Measurements from ENCODE around the gene AGPAT3. TPM values are rescaled to one million over a fixed set of nuclear protein-coding genes. Genes with fewer than 3 reads are reported as not detected.
"Not testable (repeated sequence)": the region's sequence is repeated elsewhere in the genome, so short reads cannot be mapped to it uniquely, and the experiment has no call there.

AGPAT3 gene
- total RNA-seq, 1 experiment from 2014 or later: 24.0 TPM

DNA sequence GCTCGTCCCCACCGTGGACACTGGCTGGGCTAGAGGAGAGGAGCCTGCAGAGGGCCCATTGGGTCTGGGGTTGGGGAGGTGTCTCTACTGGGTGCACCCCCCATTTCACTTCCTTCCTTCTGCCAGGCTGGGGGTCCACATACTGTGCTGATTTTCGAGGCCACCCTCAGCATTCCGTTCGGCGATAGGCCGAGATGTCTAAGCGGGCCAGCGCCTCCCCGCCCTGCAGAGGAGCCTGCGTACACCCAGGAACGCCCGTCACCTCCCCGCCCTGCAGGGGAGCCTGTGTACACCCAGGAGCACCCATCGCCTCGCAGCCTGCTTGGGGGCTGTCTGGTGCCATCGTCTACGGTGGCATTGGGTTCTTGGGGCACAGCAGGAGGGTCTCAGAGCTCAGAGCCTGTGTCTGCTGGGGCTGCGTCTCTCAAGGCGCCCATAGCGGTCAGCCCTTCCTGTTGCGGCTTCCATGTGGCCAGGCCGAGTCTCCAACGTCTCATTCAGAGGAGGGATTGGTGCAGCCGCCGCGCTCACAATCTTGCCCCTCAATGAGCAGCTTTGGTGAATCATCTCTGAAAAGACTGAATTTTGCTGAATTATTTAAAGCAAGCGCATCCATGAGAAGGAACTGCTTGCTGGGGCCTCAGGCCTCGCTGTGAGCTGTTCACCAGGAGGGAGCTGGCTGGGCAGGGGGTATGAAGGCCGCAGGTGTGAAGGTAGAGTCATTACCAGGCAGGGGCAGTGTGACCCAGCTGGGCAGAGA, 30.7 kb upstream of the AGPAT3 start:
- DNase-seq (ENCODE audit: low read depth): no peak

DNA sequence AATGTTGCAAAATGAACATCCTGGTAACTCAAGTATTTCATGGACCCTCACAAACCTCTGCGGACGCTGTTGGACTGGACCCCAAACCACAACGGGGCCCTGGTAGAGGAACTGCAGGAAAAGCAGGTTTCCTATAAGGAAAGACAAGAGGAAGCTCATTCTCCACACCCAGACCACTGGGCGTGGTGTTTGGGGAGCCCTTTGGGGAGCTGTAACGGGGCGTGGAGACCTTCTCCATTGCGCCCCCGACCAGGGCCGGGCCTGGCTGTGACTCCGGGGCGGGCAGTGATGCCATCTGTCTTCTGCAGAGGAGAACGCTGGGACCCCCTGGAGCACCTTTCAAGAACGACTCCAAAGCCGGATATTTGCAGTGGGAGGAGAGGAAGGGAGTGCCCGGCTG, 30.0 kb upstream of the AGPAT3 start:
- DNase-seq (ENCODE audit: low read depth): no peak

DNA sequence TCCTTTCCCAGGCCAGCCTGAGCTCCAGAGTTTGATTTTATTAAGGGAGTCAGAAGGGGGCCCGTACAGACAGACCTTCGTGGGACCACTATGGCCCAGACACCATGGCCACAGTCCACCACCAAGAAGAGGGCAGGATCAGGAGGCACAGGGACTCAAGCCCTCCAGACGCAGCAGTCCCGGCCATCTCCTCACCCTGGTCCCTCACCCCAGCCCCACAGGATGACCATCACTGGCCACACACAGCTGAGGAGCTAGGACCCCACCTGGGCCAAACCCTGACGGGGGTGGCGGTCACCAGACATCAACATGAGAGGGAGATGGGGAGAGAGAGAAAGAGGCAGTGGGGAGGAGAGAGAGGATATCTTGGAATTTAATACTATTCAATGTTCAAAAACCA, 29.2 kb upstream of the AGPAT3 start:
- no peak for DNase-seq (ENCODE audit: low read depth)

DNA sequence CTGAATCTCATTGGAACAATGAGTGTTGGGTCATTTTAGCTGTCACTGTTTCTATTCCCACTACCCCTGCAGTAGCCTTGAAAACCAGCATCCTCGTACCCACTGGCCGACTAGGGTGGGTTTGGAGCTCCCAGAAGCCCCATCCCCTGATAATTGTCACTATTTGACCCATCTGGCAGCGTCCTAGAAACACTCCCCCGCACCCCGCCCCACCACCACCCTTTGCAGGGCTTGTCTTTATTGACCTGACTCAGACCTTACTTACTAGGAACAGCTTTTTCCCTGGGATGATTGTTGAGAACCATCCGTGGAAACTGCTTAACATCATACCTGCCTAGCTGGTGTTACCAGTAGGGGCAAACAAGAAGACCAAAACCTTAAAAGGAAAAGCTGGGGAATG, 28.4 kb upstream of the AGPAT3 start:
- no peak for DNase-seq (ENCODE audit: low read depth)

DNA sequence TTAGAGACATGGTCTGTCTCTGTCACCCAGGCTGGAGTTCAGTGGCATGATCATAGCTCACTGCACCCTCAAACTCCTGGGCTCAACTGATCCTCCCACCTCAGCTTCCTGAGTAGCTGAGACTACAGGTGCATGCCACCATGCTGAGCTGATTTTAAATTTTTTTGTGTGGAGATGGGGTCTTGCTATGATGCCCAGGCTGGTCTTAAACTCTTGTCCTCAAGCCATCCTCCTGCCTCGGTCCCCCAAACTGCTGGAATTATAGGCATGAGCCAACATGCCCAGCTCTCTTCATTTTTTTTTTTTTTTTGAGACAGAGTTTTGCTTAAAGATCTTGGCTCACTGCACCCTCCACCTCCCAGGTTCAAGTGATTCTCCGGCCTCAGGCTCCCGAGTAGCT, 24.8 kb upstream of the AGPAT3 start:
- no peak for DNase-seq (ENCODE audit: low read depth)

DNA sequence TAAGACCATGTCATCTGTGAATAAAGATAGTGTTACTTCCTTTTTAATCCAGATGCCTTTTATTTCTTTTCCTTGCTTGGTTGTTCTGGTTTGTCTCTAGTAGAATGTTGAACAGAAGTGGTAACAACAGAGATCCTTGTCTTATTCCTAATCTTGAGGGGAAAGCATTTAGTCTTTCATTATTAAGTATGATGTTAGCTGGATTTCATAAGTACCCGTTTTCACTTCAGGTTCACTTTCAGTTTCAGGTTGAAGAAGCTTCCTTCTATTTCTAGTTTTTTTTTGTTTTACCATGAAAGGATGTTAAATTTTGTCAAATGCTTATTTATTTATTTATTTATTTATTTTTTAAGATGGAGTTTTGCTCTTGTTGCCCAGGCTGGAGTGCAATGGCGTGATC, 22.3 kb upstream of the AGPAT3 start:
- no peak for DNase-seq (ENCODE audit: low read depth)

DNA sequence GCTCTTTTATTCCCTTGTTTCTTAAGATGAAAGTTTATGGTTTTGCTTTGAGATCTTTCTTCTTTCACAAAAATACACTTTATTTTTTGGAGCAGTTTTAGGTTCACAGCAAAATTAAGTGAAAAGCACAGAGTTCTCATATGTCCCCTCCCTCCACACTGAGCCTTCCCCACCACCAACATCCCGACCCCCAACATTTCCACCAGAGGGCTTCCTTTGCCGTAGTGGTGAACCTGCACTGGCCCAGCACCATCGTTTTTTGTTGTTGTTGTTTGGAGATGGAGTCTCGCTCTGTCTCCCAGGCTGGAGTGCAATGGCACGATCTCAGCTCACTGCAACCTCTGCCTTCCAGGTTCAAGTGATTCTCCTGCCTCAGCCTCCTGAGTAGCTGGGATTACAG, 20.1 kb upstream of the AGPAT3 start:
- DNase-seq (ENCODE audit: low read depth): not testable (repeated sequence)

DNA sequence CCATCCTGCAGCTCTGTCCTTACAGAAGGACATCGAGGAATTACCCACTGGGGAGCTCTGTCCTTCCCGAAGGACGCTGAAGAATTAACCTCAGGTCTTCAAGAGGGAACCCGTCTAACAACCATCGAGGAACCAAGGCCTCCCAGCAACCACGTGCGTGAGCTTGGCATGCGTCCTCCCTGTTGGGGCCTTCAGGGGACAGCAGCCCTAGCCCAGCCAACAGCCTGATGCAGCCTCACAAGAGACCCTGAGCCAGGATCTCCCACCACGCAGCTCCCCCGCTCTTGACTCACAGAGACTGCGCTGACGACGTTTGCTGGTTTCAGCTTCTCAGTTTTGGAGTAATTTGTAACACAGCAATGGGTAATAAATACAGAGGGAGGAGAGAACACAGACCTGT, 19.6 kb upstream of the AGPAT3 start:
- no peak for DNase-seq (ENCODE audit: low read depth)

DNA sequence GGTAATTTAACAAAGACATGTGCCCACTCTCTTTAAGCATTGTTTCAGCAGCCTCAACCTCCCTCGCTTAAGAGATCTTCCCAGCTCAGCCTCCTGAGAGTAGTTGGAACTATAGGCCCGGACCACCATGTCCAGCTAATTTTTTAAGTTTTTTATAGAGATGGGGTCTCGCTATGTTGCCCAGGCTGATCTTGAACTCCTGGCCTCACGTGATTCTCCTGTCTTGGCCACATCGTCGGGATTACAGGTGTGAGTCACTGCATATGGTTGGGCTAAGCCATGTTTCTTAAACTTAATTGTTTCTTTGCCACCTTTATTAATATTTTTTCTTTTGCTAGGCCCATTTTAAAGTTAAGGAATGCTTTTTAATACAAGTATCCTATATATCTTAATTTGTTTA, 18.6 kb upstream of the AGPAT3 start:
- no peak for DNase-seq (ENCODE audit: low read depth)

DNA sequence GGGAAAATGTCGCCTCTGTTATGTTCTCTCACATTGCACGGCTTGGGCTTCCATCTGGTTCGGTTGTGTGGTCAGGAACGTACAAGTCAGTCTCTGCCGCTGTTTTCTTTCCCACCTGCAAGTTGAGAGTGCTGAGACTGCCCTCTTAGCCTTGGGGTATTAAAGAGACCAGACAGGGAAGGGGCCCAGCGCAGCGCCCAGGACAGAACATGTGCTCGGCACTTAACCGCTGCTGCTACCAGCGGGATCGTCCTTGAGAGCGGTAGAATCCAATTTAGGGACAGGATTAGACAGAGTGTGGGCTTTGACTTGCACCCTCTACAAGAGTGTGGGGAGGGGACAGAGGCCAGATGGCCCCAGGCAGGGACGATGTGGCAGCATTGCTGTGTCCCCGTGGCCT, 17.7 kb upstream of the AGPAT3 start:
- DNase-seq (ENCODE audit: low read depth): no peak

DNA sequence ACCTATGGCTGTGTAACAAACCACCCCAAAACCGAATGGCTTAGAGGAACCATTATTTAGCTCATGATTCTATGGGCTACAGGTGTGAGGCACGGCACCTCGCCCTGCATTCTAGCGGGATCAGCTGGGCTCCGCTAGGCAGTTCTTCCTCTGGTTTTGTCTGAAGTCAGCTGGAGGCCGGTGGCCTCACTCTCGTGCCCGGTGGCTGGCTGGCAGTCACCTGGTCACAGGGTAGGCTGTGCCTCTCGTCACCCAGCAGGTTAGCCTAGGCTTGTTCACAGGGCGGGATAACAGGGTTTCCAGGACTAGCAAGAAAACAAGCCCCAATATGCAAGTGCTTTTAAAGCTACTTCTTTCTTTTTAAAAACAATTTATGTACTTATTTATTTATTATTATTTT, 16.3 kb upstream of the AGPAT3 start:
- DNase-seq (ENCODE audit: low read depth): no peak

DNA sequence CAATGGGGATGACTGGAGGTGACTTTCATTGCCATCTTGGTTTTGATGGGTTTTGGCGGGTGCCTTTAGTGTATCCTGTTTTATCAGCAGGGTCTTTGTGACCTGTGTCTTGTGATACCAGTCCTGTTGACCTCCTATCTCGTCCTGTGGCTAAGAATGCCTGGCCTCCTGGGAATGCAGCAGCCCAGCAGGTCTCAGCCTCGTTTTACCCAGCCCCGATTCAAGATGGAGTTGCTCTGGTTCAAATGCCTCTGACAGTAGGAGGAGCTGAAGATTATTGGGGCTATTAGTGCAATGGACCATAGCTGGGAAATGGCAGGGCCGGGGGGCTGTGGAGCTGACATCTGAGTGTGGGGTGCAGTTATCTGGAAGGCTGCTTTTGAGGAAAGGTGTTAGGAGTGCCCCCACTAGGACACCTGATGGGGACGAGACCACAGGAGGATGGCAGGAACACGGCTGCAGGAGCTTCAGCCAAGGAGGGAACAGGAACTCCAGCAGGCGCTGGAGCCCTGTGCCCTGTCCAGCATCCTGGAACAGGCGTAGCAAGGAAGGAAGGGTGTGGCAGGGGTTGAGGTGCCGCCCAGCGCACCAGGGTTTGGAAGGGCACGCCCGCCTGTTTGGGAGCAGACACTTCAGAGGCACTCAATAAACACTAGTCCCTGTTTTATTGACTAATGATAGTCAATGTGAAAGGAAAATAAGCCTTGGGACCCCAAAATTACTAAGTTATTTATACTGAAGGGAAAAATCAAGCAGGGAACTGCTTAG, 15.3 kb upstream of the AGPAT3 start:
- no peak for DNase-seq (ENCODE audit: low read depth)

DNA sequence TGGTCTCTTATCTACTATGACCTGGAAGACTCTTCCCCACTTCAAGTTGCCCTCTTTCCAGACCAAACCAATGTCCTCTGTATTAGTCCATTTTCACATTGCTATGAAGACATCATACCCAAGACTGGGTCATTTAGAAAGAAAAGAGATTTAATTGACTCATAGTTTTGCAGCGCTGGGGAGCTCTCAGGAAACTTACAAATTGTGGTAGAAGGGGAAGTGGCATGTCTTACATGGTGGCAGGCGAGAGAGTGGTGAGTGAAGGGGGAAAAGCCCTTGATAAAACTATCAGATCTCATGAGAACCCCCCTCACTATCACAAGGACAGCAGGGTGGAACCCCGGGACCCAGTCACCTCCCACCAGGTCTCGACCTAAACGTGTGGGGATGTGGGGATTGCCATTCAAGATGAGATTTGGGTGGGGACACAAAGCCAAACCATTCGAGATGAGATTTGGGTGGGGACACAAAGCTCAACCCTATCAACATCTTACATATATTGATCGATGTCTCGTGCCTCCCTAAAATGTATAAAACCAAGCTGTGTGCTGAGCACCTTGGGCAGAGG, 14.2 kb upstream of the AGPAT3 start:
- DNase-seq (ENCODE audit: low read depth): no peak

DNA sequence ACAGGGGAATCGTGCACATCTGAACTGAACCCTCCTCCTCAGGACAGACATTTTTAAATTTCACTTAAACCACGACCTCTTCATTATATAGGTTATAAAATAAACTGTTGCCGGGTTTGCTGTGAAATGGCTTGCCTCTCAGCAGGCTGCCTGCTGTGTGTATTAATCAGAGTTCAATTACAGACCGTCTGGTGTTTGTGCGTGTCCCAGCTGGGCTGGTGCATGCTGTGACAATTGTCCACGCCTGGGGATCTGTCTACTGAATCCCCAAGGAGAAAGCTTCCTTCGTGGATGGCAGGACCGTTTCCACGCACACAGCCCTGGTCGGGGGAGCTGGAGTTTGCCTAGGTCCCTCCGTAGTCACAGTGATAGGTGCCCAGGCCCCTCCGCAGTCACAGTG, 13.4 kb upstream of the AGPAT3 start:
- no peak for DNase-seq (ENCODE audit: low read depth)

DNA sequence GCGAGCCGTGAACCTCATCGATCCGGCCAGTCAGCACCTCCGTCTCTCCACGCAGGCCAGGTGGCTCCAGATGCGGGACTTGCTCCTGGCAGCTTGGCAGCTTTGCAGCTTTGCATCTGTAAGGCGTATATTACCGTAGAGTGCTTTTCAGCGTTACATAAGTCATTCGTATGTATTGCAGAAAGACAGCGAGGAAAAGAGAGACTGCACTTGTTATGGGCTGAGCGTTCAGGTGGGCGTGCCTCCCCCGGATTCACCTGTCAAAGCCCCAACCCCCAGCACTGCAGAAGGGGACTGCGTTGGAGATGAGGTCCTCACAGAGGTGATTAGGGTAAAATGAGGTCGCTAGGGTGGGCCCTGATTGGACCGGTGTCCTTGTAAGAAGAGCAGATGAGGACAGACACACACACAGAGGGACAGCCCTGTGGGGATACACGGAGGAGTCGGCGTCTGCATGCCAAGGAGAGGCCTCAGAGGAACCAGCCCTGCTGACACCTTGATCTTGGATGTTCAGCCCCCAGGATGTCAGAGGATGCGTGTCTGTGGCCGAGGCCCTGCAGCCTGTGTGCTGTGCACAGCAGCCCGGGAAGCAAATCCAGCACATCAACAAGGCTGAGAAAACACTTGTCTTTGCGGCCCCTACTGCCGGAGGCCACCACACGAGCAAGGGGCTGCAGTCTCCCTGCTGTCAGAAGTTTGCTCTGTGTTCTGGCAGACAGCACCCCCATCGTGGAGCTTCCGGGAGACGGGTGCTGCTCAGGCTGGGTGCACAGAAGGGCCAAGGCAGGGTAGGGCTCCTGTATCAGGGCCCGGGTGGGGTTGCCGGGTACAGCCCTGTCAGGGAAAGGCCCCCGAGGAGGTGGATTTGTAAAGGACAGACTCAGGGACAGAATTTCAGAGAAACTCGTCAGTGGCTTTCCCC, 10.9 kb upstream of the AGPAT3 start:
- DNase-seq (ENCODE audit: low read depth): no peak

DNA sequence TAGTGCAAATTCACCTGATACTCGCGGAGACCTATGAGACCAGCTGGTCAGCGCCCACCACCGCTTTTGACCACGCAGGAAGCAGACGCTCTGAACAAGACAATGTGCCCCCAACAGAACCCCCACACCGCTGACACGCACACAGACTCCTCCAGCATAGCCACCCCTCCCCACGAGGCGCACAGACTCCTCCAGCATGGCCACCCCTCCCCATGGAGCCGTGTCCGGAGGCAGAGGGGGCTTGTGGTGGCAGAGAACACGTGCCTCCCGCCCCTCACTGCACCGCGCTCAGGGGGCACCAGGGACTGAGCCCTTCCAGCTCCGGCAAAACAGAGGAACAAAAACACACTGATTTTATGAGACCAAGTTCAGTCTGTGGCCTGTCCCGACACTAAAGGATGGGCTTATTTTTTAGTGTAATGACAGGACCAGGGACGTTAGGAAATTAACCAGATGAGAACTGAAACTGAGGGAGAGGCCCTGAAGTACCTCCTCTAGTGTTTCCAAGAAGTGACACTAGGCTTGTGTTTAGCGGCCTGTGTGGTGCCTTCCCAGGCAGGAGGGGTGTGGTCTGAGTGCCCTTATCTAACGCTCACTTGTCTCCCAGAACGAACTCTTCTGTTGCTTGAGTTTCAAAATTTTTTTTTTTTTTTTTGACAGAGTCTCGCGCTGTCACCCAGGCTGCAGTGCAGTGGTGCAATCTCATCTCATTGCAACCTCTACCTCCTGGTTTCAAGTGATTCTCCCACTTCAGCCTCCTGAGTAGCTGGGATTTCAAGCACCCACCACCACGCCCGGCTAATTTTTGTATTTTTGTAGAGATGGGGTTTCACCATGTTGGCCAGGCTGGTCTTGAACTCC, 10.0 kb upstream of the AGPAT3 start:
- DNase-seq (ENCODE audit: low read depth): no peak

DNA sequence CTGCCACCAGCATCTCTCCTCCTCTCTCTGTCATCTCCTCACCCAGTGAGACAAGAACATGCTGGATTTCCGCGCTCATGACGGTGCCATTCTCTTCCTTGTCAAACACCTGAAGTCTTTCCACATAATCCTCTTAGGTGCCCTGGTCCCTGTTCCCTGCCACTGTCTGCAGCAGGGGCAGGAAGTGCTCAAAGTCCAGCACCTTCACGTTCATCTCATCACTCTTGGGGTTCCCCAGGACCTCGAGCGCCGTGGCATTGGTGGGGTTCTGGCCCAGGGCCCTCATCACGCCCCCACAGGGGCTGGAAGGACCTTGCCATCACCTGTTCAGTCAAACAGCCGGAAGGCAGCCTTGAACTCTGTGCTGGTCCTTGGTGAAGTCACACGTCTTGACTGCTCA, 9.1 kb upstream of the AGPAT3 start:
- DNase-seq (ENCODE audit: low read depth): no peak

DNA sequence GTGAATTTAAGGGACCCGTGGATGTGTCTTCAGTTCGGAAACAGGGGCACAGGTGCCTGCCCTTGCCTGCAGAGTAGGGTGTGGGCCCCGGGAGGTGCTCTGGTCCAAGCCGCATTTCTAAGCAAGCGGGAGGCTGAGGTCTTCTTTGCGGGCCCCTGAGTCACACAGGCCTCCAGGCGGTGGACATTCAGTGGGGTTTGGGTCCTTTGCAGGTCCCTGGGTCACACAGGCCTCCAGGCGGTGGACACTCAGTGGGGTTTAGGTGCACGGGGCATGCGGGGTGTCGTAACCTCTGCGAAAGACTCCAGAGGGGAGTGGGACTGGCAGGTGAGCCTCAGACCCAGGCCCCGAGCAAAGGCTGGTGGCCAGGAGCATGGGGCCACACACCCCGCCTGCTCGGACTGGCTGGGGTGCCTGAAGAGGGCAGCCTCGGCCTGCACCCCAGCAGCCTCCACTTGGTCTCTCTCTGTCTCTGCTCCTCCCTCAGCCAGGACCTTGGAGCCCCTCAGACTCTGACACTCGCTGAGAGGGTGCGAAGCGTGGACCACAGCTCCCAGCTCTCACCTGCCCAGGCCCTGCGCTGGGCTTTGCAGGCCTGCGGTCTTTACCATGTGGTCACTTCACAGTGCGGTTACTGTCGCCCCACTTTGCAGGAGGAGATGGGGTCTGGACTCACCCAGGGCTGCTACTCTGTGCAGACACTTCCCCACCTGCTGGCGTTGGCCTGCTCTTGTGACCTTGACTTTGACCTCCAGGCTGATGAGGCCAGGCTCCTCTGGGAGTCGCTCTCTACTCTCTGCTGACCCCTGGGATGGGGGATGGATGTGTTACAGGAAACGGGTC, 6.0 kb upstream of the AGPAT3 start:
- DNase-seq (ENCODE audit: low read depth): no peak

DNA sequence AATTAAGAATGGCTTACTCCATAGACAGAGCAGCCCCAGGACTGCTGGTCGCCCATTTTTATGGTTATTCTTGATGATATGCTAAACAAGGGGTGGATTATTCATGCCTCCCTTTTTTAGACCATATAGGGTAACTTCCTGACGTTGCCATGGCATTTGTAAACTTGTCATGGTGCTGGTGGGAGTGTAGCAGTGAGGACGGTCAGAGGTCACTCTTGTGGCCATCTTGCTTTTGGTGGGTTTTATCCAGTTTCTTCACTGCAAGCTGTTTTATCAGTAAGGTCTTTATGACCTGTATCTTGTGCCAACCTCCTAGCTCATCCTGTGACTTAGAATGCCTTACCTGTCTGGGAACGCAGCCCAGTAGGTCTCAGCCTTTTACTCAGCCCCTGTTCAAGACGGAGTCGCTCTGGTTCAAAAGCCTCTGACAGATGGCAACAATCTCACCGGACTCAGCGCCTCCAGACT, 5.2 kb upstream of the AGPAT3 start:
- DNase-seq (ENCODE audit: low read depth): no peak

DNA sequence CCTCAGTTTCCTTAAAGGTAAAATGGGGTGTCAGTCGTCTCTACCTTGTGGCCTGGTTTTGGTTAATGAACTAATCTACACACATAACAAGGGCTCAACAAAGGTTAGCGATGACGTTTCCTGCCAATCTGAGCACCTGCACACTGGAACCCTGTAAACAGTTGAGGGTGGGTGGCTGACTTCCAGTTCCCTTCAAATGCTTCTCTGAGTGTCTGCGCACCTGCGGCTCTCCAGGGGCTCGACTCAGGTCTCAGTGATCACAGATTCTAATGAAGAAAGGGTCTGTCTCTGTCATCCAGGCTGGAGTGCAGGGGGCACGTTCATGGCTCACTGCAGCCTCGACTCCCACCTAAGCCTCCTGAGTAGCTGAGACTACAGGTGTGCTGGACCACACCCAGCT, 3.3 kb upstream of the AGPAT3 start:
- no peak for DNase-seq (ENCODE audit: low read depth)

Measured in LHCN-M2 (cell line).